ENCODE data around the gene BLTP3A.
"Not testable (repeated sequence)": the region's sequence is repeated elsewhere in the genome, so short reads cannot be mapped to it uniquely, and the experiment has no call there.

The BLTP3A gene, protein sequence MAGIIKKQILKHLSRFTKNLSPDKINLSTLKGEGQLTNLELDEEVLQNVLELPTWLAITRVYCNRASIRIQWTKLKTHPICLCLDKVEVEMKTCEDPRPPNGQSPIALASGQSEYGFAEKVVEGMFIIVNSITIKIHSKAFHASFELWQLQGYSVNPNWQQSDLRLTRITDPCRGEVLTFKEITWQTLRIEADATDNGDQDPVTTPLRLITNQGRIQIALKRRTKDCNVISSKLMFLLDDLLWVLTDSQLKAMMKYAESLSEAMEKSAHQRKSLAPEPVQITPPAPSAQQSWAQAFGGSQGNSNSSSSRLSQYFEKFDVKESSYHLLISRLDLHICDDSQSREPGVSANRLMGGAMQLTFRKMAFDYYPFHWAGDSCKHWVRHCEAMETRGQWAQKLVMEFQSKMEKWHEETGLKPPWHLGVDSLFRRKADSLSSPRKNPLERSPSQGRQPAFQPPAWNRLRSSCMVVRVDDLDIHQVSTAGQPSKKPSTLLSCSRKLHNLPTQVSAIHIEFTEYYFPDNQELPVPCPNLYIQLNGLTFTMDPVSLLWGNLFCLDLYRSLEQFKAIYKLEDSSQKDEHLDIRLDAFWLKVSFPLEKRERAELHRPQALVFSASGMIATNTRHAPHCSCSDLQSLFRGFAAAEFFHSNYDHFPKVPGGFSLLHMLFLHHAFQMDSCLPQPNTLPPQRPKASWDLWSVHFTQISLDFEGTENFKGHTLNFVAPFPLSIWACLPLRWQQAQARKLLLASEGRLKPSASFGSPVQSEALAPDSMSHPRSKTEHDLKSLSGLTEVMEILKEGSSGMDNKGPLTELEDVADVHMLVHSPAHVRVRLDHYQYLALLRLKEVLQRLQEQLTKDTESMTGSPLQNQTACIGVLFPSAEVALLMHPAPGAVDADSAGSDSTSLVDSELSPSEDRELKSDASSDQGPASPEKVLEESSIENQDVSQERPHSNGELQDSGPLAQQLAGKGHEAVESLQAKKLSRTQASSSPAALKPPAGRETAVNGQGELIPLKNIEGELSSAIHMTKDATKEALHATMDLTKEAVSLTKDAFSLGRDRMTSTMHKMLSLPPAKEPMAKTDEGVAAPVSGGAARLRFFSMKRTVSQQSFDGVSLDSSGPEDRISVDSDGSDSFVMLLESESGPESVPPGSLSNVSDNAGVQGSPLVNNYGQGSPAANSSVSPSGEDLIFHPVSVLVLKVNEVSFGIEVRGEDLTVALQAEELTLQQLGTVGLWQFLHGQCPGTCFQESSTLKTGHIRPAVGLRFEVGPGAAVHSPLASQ (N-terminal part only)

DNA sequence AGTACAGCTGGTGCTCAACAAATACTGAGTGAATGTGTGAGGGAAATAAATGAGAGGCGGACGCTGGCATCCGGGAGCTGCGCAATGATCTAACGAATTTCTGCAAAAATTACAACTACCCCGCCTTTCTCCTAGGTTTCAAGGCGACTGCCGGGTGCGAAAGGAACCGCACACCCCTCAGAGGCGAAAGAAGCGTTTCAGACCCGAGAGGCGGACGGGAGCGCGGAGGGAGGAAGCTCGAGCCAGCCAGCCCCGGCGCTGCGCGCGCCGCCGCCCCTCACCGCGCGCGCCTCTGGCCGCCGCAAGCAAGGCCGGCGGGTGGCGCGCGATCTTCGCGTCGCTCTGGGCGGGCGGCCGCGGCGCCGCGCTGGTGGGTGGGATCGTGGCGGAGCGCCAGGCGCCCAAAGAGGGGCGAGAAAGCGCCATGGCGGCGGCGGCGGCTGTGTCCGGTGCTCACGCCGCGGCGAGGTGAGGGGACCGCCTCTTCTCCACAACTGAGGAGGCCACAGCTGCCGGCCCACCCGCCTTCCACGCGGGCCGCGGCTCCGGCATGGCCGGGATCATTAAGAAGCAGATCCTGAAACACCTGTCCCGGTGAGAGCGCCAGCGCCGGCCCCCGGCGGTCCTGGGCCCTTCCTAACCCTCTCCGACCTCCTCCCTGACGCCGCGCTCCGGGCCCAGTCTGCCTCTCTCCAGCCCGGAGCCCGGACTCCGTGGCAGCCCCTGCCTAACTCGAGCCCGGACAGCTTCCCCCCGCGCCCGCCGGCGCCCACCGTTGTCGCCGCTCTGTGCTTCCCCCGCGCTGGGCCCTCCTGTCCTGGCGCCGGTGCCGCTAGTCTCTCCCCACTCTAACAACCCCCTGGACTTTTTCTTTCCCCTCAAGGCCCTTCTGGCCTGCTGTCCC is at the start of gene BLTP3A:
TSS of gene BLTP3A (plus strand) at position 383 of the 904 bp plus-strand sequence. CDS start at position 551, 168 bp downstream.
- DNase-seq = peak; percentile 31

DNA sequence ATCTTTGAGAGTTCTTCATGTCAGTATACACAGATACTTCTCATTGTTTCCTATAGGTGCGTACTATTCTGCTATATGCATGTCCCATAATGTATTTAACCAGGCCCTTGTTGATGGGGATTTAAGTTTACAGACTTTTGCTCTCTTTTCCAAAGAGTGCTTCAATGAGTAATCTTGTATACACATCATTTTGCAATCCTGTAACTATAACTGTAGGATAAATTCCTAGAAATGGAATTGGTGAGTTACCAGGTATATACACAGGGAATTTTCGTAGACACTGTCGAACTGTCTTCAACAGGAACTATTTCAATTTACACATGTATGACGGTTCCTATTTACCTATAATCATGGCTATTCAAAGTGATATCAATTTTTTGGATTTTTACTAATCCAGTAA is 49.8 kb upstream of the BLTP3A start:
- no peak for DNase-seq

DNA sequence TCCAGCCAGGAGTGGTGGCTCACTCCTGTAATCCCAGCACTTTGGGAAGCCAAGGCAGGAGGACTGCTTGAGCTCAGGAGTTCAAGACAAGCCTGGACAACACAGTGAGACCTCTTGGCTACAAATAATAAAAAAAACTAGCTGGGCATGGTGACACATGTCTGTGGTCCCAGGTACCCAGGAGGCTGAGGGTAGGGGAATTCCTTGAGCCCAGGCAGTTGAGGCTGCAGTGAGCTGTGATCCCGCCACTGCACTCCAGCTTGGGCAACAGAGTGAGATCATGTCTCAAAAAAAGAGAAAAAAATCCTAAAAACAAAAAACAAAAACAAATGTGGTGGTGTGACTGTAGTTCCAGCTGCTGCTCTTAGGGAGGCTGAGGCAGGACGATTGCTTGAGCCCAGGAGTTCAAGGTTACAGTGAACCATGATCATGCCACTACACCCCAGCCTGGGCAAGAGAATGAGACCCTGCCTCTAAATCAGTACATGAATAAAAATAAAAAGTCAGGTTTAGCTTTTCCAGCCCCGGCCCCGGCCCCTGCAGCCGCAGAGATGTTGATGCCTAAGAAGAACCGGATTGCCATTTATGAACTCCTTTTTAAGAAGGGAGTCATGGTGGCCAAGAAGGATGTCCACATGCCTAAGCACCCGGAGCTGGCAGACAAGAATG is 48.1 kb upstream of the BLTP3A start:
- DNase-seq = no peak

DNA sequence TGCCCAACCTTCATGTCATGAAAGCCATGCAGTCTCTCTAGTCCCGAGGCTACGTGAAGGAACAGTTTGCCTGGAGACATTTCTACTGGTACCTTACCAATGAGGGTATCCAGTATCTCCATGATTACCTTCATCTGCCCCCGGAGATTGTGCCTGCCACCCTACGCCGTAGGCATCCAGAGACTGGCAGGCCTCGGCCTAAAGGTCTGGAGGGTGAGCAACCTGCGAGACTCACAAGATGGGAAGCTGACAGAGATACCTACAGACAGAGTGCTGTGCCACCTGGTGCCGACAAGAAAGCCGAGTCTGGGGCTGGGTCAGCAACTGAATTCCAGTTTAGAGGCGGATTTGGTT is 47.6 kb upstream of the BLTP3A start:
- not testable (repeated sequence) for DNase-seq

DNA sequence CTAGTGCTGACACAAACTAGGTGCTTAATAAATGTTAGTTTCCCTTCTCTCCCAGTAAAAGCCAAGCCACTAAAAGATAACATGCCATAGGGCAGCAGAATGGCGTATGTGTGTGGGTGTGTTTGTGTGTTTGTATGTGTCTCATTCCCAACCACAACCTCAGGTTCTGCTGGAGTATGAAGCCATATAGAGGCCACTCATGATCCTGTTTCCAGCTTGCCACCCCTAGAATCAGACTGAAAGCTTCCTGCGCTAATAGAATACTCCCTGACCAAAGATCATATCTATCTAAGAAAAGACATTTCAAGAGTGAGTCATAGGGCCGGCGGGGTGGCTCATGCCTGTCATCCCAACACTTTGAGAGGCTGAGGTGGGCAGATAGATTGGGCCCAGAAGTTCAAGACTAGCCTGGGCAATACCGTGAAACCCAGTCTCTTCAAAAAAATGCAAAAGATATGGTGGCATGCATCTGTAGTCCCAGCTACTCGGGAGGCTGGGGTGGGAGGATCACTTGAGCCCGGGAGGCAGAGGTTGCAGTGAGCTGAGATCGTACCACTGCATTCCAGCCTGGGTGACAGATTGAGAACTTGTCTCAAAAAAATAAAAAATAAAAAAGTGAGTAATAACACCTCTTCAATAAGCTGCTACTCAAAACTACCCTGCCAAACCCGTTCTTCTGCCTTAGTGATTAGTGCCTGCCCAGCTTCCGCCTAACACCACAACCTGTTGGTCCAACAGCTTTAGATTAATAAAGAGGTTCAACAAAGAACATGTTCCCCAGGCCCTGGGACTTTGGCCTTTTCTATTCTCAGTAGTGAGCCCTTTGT is 46.4 kb upstream of the BLTP3A start:
- DNase-seq = no peak

DNA sequence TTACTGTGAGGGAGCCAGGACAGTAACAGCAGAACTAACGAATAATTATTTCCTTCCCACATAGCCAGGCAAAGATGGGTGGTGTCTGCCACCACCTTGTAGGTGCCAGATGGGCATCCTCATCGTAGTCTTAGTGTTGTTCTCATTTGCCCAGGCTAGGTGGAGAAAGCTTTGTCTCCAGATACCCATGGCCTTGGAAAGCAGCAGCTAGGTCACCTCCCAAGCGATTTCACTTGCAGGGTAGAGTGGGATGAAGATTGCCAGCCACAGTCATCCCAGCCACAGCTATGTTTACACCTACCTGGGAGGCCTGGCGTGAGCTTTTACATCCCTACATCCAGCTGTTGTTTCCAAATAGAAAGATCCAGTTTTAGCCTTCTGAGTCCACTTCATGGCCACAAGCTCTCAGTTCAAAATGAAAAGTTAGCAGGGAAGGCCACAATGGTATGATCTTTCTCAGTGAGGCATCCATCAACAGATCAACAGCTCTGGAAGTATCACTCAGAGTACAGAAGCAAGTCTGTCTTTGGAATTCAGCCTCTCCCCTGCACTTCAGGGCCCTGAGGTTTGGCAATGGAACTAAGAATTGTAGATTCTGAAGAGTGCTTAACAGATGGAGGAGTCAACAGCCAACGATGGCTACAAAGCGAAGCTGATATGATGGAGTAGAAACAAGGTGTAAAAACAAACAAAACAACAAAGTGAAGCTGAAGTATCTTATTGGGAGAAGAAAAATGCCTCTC is 45.6 kb upstream of the BLTP3A start:
- DNase-seq = no peak

DNA sequence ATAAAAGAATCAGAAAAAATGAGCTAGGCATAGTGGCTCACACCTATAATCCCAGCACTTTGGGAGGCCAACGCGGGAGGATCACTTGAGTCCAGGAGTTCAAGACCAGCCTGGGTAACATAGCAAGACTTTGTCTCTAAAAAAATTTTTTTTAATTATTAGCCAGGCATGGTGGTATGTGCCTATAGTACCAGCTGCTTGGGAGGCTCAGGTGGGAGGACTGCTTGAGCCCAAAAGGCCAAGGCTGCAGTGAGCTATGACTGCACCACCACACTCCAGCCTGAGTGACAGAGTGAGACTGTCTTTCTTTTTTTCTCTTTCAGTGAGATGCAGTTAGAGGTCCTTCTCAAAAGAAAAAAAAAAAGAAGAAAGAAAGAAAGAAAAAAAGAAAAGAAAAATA is 43.1 kb upstream of the BLTP3A start:
- DNase-seq = no peak

DNA sequence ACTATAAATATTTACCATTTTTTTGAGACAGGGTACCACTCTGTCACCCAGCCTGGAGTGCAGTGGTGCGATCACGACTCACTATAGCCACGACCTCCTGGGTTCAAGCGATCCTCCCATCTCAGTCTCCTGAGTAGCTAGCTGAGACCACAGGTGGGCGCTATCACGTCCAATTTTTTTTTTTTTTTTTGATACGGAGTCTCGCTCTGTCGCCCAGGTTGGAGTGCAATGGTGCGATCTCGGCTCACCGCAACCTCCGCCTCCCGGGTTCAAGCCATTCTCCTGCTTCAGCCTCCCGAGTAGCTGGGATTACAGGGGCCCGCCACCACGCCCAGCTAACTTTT is 35.4 kb upstream of the BLTP3A start:
- peak; percentile 52 for DNase-seq

DNA sequence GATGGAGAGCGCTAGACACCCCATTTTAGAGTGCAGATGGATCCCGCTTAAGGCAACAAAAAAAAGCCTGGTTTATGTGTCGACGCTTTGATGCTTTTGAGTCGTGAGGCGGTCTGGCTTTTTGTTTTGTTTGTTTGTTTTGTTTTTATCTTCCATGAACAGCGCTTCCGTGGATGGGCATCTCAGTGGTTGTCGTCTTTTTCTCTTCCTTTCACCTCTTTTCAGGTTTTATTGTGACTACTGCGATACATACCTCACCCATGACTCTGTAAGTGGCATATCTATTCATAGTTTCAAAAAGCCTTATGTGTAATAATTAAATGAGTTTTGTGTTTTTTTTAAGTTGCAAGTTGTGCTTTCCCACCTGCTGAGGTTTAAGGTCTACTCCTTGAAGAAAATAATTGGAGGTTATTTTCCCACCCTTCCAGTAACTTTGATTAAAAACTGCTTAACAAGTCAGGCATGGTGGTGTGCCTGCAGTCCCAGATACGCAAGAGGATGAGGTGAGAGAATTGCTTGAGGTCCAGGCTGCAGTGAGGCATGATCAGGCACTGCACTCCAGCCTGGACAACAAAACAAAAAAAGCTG is 34.1 kb upstream of the BLTP3A start:
- no peak for DNase-seq

DNA sequence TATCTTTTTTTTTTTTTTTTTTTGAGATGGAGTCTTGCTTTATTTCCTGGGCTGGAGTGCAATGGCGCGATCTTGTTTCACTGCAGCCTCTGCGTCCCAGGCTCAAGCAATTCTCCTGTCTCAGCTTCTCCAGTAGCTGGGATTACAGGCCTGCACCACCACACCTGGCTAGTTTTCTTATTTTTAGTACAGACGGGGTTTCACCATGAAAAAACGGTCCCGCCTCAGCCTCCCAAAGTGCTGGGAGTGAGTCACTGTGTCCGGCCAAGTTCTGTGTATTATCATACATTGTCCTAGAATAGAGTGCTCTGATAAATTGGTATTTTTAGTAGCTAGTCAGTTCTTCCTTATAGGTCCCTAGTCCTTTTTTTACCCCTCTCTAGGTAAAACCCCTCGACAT is 31.8 kb upstream of the BLTP3A start:
- no peak for DNase-seq

DNA sequence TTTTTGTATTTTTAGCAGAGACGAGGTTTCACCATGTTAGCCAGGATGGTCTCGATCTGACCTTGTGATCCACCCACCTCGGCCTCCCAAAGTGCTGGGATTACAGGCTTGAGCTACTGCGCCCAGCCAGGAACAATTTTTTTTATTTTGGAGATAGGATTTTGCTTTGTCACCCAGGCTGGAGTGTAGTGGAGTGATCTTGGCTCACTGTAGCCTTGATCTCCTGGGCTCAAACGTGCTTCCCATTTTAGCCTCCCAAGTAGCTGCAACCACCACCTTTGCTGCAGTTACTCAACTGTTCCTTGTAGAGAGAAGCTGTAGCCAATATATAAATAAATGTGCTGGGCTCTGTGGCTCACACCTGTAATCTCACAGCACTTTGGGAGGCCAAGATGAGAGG is 30.2 kb upstream of the BLTP3A start:
- not testable (repeated sequence) for DNase-seq

DNA sequence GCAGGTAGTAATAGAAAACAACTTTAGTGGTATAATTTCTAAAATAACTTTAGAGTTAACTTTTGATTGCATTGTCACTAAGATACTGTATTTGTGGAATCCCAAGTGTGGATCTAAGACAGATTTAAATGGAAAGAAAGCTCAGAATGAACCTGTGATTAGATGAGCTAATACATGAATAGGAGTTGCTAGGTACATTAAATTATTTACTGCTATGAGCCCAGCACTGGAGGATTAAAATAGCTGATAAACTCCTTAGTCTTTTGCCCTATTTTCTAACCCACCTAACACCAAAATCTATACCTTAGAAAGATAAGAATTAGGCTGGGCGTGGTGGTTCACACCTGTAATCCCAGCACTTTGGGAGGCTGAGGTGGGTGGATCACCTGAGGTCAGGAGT is 23.7 kb upstream of the BLTP3A start:
- DNase-seq = no peak

DNA sequence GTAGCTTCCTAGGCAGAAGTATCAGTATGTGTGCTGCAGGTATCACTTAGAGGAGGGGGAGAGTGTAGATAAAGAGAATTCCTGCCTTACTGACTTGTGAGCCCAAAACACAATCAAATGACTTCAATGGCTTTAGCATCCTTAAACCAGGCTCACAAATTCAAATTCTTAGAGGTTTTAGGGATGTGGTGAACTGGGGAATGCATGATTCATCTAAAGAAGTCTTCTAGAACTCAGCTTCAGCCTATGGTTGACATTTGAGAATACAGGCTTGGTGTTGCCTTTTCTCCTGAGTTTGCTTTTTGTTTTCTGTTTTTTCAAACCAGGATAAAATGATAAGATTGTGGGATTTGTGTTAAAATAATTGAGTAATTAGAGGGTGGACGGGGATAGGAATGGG is 20.2 kb upstream of the BLTP3A start:
- DNase-seq = no peak

DNA sequence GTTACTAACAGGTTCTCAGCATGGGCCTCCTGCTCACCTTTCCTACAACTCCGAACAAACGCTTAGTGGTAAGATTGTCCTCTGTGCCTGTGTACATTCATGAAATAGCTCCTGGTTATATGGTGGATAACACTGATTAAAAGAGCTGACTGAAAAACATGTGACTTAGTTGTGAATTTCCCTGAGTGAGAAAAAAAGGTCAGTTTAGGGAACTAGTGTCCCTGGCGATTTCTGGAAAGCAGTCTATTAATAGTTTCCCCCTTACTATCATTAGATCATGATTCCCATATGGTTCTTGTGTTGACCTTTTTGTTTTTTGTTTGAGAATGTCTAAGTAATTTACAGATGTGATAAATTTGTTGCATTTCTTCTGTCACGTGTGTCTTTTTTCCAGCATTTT is 18.9 kb upstream of the BLTP3A start:
- no peak for DNase-seq

DNA sequence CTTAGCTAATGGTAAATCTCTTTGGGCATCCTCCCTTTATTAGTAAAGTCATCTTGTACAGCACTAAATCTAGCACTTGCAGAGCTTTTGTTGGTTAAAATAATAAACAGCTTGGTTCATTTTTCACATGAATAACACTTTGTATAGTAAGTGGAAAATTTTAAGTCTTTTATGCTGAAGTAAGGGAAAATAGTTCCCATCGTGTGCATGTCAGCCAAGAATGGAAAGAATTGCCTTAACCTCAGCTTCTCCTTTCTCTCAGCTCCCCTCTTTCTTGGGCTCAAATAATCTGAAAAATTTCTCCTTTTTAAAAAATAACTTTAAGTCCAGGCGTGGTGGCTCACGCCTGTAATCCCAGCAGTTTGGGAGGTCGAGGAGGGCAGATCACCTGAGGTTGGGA is 18.0 kb upstream of the BLTP3A start:
- DNase-seq = no peak

DNA sequence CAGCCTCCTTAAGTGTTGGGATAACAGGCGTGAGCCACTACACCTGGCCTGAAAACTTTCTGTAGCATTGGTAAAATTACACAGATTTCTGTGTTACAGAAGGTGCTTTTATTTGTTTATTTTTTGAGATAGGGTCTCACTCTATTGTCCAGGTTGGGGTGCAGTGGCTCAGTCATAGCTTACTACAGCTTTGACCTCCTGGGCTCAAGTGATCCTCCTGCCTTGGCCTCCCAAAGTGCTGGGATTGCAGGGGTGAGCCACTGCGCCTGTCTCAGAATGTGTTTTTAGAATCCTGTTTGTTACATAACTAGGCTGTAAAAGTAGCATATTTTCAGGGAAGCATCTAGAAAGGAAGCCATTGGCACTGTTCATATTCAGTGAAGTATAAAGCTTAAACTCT is 16.9 kb upstream of the BLTP3A start:
- no peak for DNase-seq

DNA sequence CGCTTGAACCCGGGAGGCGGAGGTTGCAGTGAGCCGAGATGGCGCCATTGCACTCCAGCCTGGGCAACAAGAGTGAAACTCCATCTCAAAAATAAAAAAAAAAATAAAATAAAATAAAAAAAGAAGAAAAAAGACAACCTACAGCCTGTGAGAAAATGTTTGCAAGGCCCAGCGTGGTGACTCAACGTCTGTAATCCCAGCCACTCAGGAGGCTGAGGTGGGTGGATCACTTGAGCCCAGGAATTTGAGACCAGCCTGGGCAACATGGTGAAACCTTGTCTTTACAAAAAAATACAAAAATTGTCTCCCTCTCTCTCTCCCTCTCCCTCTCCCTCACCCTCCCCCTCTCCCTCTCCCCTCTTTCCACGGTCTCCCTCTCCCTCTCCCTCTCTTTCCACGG is 6.5 kb upstream of the BLTP3A start:
- DNase-seq = not testable (repeated sequence)

DNA sequence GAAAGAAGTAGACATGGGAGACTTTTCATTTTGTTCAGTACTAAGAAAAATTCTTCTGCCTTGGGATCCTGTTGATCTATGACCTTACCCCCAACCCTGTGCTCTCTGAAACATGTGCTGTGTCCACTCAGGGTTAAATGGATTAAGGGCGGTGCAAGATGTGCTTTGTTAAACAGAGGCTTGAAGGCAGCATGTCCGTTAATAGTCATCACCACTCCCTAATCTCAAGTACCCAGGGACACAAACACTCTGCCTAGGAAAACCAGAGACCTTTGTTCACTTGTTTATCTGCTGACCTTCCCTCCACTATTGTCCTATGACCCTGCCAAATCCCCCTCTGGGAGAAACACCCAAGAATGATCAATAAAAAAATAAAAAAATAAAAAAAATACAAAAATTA is 4.7 kb upstream of the BLTP3A start:
- not testable (repeated sequence) for DNase-seq

DNA sequence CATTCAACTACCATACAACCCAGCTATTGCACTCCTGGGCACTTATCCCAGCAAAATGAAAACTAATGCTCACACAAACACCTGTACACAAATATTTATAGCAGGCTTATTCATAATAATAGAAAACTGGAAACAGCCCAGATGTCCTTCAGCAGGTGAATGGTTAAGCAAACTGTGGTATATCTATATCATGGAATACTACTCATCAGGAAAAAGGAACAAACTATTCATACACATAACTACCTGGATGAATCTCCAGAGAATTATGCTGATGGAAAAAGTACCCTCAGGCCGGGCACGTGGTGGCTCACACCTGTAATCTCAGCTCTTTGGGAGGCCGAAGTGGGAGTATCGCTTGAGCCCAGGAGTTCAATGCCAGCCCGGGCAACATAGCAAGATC is 3.8 kb upstream of the BLTP3A start:
- DNase-seq = no peak

Measured in NCI-H1694 (cell line).